ENCODE measurements around the gene SP140L.
A peak's percentile ranks its signal among the peaks of the same experiment; 100 is the strongest.
"Not testable (repeated sequence)": the region's sequence is repeated elsewhere in the genome, so short reads cannot be mapped to it uniquely, and the experiment has no call there.

SP140L gene

DNA sequence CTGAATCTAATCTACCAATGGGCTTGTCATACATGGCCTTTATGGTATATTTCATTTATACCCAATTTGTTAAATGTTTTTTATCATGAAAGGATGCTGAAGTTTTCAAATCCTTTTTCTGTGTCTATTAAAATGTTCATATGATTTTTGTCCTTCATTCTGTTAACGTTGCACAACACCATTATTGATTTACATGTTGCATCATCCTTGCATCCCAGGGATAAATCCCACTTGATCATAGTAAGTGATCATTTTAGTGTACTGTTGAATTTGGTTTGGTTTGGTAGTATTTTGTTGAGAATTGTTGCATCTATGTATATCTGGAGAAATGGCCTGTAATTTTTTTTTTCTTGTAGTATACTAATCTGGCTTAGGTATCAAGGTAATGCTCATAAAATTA is 98.4 kb downstream of the SP140L start:
- no peak for DNase-seq

DNA sequence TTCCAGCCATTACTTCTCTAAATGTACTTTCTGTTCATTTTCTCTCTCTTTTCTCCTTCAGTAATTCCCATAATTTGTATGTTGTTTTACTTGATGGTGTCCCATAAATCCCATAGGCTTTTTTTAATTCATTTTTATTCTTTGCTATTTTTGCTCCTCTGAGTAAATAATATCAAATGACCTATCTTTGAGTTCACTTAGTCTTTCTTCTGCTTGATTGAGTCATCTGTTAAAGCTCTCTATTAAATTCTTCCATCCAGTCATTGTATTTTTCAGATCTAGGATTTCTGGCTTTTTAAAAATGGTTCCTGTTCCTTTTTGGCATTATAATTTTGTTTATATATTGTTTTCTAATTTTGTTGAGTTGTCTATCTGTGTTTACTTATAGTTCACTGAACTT is 102.5 kb downstream of the SP140L start:
- no peak for DNase-seq

- no peak for DNase-seq
These were observed 104.2 kb downstream of the SP140L start for GRCh38 chr2:230430957-230431910.

GRCh38 chr2:230434677-230435324 is 107.8 kb downstream of the SP140L start:
- no peak for DNase-seq

GRCh38 chr2:230435431-230435830 is 108.4 kb downstream of the SP140L start:
- DNase-seq: no peak

- DNase-seq: not testable (repeated sequence)
These were observed 112.1 kb downstream of the SP140L start for GRCh38 chr2:230439121-230439520.

- no peak for DNase-seq
These were observed 112.6 kb downstream of the SP140L start for GRCh38 chr2:230439590-230439989.

- peak; percentile 46 for DNase-seq
These were observed 114.4 kb downstream of the SP140L start for GRCh38 chr2:230441227-230441897.

GRCh38 chr2:230443541-230443940 is 116.5 kb downstream of the SP140L start:
- DNase-seq: no peak

- DNase-seq: no peak
These were observed 117.8 kb downstream of the SP140L start for GRCh38 chr2:230444832-230445231.

DNA sequence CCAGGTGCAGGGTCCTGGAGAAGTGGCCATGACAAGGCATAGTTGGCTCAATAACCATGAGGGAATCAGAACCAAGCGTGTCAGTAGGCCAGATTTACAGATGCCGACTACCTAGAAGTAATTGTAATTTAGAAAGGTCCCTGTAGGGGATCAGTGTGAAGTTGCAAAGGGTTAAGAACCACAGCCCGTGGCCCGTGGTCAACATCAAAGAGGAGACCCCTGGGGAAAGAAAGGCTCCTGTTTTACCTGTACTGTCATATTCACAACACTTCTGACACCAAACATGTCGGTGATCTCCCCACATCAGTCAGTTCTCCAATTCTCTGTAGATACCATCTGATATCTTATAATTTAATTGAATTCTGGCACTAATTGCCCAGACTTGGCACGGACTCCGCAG is 120.0 kb downstream of the SP140L start:
- DNase-seq: no peak

DNA sequence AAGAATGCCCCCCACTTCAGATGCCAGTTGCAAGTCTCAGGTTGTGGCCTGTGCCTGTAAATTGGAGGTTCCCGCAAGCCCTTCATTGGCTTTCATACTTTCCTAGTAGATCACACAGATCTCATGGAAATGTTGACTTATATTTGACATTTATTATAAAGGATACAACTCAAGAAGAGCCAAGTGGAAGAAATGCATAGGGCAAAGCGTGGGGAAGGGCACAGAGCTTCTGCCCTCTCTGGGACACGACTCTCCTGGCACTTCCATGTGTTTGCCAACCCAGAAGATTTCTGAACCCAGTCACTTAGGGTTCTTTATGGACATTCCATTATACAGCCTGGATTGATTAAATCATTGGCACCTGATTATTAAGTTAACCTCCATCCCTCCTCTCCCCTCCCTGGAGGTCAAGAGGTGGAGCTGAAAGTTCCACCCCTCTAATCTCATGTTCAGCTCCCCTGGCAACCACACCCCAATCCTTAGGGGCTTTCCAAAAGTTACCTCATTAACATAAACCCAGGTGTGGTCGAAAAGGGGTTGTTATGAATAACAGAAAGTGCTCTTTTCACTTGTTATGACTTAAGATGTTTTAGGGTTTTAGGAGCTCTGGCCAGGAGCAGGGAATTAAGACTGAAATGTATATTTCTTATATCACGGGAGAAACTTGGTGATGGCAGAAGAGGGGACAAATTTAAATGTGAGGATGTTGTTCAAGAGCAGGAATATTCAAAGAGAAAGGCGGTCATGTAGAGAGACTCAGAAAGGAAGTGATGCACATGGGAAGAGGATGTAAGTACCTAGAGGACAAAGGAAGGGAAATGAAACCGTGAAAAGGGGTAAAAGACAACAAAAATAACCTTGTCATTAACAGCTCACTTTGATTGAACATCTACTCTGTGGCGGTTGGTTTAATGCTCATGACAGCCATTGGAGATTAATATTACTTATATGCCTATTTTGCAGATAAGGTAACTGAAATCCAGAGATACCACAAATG is 120.8 kb downstream of the SP140L start:
- peak; percentile 53 for DNase-seq

GRCh38 chr2:230449901-230450467 is 123.0 kb downstream of the SP140L start:
- no peak for DNase-seq

DNA sequence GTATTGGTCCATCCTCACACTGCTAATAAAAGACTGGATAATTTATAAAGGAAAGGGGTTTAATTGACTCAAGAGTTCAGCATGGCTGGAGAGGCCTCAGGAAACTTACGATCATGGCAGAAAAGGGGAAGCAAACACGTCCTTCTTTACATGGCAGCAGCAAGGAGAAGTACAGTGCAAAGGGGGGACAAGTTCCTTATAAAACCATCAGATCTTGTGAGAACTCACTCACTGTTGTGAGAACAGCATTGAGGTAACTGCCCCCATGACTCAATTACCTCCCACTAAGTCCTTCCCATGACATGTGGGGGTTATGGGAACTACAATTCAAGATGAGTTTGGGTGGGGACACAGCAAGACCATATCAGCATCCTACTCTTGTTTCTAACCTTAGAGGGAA is 126.0 kb downstream of the SP140L start:
- DNase-seq: no peak
